ENCODE measurements around the gene MREG.

DNA sequence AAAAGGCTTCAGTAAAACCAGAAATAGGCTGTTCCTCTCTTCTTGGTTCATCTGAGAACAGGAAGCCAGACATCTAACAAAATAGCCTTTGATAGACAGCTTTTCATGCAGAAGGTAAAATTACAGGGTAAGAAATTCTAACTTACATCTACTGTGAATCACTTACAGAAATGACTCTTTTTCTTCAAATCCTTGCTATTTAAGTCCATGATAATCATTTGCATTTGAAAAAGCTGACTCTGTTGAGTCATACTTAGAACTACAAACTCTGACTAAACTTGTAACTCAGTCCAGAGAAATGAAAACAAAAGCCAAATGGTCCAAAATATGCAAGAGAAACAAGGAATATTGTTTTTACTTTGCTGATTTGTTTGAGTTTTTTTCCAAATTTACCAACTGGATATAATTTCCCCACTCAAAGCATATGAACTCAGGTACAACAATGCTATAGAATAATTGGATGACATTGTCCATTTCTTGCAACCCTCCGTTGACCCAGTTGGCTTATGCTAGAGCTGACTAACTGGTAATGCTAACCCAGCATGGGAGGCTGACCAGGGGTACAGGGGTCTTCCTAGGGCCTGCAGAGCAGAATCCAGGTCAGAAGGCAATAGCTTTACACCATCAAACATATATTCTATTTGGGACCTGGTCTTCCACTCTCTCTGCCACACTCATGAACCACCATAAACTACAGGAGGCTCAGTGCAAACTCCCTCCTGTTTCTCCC lies 18.8 kb upstream of the MREG start:
- TF ChIP-seq, protein P1, sequence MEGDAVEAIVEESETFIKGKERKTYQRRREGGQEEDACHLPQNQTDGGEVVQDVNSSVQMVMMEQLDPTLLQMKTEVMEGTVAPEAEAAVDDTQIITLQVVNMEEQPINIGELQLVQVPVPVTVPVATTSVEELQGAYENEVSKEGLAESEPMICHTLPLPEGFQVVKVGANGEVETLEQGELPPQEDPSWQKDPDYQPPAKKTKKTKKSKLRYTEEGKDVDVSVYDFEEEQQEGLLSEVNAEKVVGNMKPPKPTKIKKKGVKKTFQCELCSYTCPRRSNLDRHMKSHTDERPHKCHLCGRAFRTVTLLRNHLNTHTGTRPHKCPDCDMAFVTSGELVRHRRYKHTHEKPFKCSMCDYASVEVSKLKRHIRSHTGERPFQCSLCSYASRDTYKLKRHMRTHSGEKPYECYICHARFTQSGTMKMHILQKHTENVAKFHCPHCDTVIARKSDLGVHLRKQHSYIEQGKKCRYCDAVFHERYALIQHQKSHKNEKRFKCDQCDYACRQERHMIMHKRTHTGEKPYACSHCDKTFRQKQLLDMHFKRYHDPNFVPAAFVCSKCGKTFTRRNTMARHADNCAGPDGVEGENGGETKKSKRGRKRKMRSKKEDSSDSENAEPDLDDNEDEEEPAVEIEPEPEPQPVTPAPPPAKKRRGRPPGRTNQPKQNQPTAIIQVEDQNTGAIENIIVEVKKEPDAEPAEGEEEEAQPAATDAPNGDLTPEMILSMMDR (IDR thresholded peaks at IDR 0.05; ENCODE audit: low read length), result no peak
- no peak for TF ChIP-seq EZH2 (IDR thresholded peaks at IDR 0.05; ENCODE audit: borderline replicate concordance, low read length)
